ENCODE data around the gene HDGFL2.

Gene HDGFL2

DNA sequence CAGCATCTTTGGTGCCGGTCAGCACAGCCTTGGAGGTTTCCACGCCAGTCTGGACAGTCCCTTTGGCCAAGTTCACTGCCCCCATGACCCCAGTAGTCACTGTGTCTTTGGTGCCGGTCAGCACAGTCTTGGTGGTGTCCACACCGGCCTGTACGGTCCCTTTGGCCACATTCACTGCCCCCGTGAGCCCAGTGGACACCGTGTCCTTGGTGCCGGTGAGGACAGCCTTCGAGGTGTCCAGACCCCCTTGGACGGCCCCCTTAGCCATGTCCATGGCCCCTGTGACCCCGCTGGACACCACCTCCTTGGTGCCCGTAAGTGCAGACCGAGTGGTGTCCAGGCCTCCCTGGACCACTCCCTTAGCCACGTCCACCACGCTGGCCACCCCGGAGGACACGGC lies 41.2 kb downstream of the HDGFL2 start:
- TF ChIP-seq, protein P1, sequence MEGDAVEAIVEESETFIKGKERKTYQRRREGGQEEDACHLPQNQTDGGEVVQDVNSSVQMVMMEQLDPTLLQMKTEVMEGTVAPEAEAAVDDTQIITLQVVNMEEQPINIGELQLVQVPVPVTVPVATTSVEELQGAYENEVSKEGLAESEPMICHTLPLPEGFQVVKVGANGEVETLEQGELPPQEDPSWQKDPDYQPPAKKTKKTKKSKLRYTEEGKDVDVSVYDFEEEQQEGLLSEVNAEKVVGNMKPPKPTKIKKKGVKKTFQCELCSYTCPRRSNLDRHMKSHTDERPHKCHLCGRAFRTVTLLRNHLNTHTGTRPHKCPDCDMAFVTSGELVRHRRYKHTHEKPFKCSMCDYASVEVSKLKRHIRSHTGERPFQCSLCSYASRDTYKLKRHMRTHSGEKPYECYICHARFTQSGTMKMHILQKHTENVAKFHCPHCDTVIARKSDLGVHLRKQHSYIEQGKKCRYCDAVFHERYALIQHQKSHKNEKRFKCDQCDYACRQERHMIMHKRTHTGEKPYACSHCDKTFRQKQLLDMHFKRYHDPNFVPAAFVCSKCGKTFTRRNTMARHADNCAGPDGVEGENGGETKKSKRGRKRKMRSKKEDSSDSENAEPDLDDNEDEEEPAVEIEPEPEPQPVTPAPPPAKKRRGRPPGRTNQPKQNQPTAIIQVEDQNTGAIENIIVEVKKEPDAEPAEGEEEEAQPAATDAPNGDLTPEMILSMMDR (IDR thresholded peaks at IDR 0.05; ENCODE audit: low read depth, low read length) = no peak
- no peak overlapping the region for H3K4me3 ChIP-seq (replicated peaks in 1 of 2; ENCODE audit: low read depth in 2 of 2, low read length in 2 of 2)
- no peak for DNase-seq (ENCODE audit: low read depth in 2 of 2)

DNA sequence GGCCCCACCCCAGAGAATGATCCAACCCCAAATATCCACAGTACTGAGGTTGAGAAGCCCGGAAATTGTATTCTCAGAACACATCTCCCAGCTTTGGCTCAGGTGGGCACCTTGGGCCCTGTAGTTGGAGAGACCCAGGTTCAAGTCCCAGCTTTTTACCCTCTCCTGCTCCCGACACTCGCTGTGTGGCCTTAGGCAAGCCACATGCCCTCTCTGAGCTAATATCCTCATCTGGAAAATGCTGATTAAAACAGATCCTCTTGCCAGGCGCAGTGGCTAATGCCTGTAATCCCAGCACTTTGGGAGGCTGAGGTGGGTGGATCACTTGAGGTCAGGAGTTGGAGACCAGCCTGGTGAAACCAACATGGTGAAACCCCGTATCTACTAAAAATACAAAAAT lies 43.6 kb downstream of the HDGFL2 start:
- no peak overlapping the region for H3K4me3 ChIP-seq (replicated peaks in 1 of 2; ENCODE audit: low read depth in 2 of 2, low read length in 2 of 2)
- TF ChIP-seq, protein P1 (IDR thresholded peaks at IDR 0.05; ENCODE audit: low read depth, low read length) = no peak
- DNase-seq (ENCODE audit: low read depth in 2 of 2) = no peak

DNA sequence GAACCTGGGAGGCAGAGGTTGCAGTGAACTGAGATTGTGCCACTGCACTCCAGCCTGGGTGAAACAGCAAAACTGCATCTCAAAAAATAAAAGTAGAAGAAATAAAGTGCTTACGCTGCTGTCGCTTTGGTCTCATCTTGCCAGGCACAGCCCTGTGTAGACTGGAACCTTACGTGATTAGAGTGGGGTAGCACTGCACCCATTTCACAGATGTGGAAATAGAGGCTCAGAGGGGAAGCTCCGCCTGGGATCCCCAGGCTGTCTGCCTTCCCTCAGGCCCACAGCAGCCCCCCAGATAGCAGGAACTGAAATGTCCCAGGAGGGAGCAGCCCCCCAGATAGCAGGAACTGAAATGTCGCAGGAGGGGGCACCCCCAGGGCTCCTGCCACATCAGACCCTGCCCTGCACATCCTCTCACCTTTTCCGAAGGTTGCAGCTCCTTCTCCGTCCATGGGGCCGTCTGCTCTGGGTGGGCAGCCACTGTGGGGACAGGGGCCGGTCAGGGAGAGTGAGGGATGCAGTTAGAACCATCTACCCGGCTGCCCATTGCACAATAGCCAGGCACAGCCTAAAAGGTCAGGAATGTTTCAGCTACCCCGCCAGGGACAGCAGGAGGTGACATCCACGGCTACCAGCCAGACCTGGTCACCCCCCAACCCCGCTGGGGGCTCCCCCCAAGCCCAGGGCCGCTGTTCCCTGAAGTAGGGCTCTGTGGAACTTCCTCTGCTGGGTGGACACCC lies 44.3 kb downstream of the HDGFL2 start:
- TF ChIP-seq, protein P1 (IDR thresholded peaks at IDR 0.05; ENCODE audit: low read depth, low read length) = no peak

DNA sequence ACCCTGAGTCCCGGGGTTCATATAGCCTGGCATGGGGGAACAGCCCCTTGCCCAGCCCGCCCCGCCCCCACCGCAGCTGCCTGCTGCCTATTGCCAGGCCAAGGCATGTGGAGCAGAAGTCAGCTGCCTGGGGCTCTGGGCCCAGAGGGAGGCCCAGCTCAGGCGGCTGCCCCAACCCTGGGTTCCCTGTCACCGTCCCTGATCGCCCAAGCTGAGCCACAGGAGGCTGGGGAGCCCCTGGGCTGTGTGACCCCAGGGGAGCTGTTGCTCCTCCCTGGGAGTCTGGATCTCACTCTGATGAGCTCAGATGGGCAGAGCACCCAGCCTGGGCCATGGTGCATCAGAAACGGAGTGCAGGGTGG lies 44.8 kb downstream of the HDGFL2 start:
- peak in 1 of 2 donors; percentile 18 for DNase-seq (ENCODE audit: low read depth in 2 of 2)
- TF ChIP-seq, protein P1 (IDR thresholded peaks at IDR 0.05; ENCODE audit: low read depth, low read length) = no peak
- no peak overlapping the region for H3K4me3 ChIP-seq (replicated peaks in 1 of 2; ENCODE audit: low read depth in 2 of 2, low read length in 2 of 2)

More for the DNA sequence above, 44.3 kb downstream of the HDGFL2 start:
- H3K4me3 ChIP-seq (replicated peaks in 1 of 2; ENCODE audit: low read depth in 2 of 2, low read length in 2 of 2) = no peak overlapping the region
- DNase-seq (ENCODE audit: low read depth in 2 of 2) = no peak

DNA sequence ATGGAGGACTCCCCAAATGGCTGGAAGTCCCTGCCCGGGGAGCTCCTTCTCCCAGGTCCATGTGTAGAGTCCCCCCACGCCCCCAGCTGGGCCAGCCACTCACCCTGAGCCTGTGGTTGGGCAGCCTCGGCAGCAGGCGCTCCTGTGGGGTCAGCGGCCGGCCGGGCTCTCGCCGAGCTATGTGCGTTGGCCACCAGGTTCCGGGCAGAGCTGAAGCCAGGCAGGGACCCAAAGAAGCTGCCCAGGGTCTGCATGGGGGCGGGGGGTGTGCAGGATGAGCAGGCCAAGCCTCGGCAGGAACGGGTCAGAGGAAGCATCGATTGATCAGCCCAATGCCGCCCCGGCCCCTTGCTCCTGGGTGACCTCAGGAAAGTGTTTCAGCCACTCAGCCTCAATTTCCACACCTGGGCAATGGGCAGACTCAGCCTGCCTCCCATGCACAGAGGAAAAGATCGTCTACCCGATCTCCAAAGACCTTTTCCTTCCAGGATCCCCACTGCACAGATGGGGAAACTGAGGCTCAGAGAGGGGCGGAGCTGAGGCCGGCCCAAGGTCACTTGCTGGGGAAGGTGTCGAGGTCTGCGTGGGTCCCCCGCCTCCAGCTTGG lies 45.5 kb downstream of the HDGFL2 start:
- DNase-seq (ENCODE audit: low read depth in 2 of 2) = no peak
- TF ChIP-seq, protein P1 (IDR thresholded peaks at IDR 0.05; ENCODE audit: low read depth, low read length) = no peak
- peak overlapping the region in 1 of 2 donors; percentile 11 for H3K4me3 ChIP-seq (replicated peaks in 1 of 2; ENCODE audit: low read depth in 2 of 2, low read length in 2 of 2)

DNA sequence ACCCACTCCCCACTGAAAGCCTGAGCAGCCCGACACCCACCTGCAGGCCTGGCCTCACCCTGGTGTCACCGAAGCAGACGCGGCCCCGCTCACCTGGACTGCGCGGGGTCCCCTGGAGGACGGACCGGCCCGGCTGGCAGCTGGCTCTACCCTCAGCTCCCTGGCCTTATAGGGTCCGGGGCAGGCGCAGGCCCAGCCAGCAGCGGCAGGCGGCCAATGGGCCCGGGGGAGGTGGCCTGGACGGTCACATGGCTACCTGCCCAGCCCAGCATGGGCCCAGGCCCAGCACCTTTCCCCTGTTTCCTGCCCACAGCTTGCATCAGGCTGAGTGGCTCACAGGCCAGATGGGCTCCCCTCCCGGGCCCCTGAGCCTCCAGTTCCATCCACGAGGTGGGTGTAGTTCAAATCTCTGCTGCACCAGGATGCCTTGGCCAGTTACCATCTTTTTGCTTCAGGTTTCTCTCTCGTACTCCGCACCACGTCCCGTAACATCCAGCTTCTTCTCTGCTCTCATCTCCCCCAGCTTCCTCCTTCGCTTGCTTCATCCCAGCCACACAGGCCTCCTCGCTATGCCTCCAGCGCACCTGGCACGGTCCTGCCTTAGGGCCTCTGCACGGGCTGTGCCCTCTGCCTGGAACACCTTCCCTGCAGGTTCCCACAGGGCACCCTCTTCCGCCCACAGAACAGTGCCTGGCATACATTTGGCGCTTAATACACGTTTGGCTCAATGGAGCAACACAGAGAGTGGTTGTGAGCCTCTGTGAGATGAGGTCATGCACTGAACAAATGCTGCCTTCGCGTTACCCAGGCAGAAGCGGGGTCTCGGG lies 46.5 kb downstream of the HDGFL2 start, which contains the start of gene PLIN4:
TSS of gene PLIN4 (minus strand) at position 142 of the 827 bp plus-strand sequence. CDS start 214 bp downstream, outside the sequence.
- H3K4me3 ChIP-seq (replicated peaks in 1 of 2; ENCODE audit: low read depth in 2 of 2, low read length in 2 of 2) = peak within 1 kb of the TSS in 1 of 2 donors; percentile 11
- peak; percentile 40 to 94 for DNase-seq (ENCODE audit: low read depth in 2 of 2)
- TF ChIP-seq, protein P1 (IDR thresholded peaks at IDR 0.05; ENCODE audit: low read depth, low read length) = no peak
